Measurements from ENCODE around the gene TRIP13.

The TRIP13 gene

DNA sequence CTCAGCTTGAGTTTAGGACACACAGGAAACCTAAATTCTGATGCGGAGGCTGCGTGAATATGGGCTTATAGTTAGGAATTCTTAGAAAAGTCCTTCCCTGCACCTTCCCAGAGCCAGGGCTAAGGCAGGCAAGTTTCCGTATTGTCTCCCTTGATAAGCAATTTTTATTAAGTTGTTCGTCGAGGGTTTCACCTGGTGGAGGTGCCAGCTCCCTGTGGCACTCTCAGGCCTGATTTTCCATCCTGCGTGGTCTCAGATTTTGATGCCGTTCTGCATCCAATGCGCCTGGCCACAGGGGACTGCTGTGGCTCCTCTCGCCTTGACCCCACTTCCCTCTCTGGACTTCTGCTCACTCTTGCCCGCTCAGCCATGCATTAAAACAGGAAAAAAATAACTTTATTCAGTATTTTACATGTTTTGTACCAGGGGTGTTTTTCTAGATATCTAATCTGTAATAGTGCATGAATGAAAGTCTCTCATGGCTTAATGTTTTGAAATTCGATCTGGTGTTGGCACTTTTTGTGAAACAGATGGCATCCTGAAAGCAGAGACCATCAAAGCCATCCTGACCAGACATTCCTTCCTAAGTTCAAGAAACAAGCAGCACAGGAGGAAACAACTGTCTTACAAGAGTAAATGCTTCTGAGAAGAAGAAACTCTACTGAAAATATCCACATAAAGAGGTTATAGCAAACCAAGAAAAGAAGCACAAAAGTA, 50.7 kb downstream of the TRIP13 start:
- FAIRE-seq, result no peak

DNA sequence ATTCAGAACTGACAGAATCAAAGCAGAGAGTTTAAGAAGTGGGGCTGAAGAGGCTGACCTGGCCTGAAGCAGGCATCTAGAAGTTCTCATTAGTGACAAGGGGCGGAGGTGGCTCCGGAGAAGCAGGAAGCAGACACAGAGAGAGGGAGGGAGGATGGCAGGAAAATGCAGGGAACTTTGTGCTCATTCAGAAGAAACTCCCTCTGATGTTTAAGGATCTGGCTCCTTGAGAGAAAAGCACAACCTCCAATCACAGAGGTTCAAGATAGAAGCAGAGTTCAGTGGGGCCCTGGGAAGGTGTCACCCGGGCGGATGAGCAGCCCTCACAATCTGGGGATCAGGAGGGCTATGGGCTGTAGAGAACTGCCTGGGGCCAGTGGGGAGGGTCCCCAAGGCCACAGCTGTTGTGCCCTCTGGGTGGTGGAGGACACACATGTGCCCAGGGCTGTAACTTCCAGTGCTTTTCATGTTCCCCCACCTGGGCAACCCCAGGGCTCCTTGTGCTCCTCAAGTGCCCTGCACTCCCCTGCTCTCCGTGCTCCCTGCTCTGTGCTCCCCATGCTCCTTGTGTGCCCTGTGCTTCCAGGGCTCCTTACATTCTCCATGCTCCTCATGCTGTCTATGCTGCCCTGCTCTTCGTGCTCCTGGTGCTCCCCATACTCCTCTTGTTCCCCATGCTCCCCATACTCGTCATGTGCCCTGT, 51.4 kb downstream of the TRIP13 start:
- no peak for FAIRE-seq

DNA sequence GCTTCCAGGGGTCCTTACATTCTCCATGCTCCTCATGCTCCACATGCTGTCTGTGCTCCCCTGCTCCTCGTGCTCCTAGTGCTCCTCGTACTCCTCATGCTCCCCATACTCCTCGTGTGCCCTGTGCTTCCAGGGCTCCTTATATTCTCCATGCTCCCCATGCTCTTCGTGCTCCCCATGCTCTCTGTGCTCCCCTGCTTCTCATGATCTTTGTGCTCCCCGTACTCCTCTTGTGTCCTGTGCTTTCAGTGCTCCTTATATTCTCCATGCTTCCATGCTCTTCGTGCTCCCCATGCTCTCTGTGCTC, 51.9 kb downstream of the TRIP13 start:
- no peak for FAIRE-seq

DNA sequence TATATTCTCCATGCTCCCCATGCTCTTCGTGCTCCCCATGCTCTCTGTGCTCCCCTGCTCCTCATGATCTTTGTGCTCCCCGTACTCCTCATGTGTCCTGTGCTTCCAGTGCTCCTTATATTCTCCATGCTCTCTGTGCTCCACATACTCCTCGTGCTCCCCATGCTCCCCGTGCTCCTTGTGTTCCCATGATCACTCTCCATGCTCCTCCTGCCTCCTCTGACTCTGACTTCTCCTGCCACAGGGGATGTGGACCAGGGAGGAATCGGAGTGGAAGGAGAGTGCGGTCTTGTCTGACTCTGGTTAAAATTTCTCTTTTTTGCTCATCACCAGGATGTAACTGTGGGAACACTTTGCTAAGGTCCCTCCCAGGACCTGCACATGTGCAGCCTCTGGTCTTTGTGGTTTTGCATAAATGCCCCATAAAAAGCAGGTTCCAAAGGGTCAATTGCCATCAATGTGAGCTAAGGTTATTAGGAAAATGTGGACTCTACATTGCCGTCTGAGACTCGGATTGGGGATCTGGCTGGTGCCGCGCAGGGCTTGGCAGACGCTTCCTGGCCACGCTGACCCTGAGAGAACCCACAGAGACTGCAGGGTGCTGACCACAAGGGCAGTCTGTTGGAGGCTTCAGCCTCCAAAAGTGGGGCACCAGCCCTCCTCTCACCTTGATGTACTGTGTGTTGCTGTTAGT, 52.5 kb downstream of the TRIP13 start:
- no peak for FAIRE-seq

DNA sequence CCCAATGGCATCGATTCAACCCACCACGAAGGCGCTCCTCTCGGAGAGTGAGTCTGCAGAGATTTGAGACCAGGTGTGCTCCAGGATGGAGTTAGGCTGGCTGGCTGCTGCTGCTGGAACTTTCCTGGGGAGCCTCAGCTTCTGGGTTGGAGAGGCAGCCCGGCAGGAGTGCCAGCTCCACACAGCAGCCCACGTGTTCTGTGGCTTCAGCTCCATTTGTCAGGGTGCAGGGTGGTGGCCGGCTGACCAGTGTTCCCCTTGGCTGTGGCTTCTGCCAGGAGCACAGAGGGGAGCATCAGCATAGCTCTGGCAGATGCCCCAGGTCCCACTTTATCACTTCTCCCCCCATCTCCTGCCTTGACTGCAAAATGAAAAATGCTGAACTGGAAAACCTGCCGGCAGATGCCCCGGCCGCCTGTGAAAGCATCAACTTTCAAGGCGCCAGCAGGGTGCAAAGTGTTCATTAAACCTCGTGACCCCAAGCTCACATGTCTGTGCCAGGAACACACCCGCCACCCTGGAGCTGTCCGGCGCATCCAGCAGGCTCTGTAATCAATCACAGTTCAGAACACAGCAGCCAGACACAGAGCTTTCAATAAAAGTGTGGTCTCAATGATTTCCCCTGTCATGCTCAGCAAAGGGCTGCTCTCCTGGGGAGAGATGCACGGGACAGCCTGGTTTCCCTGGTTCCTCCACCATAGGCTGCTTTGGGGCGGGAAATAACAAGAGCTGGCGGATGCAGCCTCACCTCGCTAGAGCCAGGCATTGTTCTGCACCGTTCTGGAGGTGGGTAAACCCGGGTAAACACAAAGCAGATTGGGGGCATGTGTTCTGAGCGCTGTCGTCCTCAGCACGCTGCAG, 53.2 kb downstream of the TRIP13 start:
- FAIRE-seq, result no peak

DNA sequence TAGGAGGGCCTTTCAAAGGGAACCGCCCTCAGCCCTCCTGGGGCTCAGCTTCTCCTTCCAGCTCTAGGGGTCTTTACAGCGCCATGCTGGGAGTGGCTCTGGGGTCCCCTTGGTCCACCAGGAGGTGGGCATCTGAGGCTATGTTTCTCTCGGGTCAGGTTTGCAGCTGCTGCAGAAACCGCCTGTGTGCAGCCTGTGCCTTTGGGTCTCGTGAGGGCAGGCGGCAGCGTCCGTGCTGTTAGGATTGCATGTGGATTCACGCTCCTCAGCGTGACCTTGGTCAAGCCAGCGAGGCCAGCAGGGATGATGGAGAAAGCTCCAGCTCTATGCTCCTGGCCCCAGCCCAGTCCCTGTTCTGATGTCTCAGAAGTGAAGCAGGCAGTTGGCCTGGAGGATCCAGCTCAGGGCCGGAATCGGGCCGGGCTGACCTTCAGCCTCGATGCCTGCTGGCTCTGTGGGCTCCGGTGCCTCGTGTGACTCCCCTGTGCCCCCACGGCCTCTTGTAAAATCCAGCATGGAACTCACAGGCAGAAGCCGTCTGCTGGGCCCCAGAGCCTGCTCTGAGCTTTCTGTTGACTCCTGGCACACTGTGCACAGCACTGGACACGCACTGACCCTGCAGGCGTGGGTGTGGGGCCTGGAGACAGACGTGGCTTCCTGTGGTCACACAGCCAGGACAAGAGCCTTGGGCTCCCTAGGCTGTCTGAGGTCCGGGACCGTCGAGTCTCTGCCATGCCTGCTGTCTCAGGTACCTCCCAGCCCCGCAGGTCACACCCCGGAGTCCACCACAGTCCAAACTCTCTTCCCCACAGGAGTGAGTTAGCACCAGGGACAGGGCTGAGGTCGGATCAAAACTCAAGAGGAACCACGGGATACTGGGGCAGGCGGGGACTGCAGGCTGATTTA, 54.3 kb downstream of the TRIP13 start:
- no peak for FAIRE-seq

DNA sequence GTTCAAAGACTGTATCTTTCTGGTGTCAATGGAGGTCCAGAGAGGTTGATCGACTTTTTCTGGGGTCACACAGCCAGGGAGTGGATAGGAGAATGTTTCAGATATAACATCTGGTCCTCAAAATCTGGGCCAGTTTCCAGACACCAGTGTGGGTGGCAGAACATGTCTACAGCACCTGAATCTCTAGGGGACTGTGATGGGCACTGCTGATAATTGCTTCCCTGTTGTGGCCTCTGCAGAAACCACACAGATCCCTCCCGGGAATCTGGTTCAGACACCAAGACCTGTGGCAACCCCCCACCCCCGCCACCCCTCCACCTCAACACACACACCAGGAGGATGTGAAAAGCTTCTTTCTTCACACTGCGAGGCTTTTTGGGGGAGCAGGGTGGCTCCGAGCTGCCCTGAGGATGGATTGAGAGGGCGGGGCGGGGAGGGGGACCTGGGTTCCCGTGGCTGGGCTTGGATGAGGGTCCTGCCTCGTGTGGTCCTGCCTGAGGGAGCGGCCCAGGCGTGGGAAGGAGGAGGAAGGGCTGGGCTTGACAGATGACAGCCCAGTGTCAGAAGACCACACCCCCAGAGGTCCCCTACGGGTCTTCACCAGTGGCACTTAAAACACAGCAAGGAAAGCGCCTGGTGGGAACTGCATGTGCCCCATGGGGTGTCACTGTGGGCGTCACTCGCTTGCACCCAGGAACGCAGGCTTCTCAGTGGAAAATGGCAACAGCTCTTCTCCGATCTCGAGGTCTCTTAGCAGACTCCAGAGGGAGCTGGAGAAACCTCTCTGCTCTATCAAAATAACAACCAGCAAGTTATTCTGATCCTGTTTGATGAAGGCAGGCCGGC, 55.2 kb downstream of the TRIP13 start:
- FAIRE-seq, result no peak

DNA sequence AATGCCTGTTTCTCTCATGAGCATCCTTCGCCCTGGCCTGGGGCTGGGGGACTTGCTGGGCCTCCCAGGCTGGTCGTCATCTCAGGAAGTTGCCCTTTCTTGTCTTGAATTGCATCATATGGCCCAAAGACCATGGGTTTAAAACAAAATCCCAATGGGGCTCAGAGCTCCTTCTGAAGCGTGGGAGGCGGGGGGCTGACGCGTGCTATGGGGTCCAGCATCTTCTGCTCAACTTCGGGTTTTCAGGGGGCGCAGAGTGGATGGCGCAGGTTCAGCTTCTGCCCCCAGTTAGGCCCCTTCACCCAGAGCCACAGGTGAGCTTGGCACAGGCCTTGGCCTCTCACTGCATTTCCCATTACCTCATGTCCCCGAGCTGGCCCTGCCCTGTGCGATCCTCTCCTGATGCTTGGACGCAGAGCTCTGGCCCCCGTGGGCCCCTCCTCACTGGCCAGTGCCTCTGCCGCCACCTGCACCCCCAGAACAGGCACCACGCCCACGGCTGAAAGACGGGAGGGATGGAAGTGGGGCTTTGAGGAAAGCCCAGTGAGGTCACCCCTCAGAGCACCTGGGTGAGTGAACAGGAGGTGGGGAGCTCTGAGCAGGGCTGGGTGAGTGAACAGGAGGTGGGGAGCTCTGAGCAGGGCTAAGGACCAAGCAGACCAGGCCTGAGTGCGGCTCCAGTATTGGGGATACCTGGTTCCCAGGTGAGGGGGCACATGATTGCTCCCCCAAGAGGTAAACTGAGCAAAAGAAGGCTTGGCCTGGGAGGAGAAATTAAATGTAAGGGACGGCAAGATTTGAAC, 56.0 kb downstream of the TRIP13 start:
- no peak for FAIRE-seq

DNA sequence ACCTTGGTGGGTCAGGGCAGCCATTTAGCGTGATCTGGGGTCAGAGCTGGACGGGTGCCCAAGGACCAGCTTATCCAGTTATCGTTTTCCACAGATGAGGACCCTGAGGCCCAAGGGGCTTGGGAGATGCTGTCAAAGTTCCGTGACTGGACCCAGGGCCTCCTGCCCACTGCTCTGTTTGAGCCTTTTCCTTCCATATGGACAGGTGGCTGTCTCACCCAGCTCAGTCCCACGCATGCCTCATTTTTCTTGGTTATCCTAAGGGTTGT, 56.5 kb downstream of the TRIP13 start:
- no peak for FAIRE-seq

DNA sequence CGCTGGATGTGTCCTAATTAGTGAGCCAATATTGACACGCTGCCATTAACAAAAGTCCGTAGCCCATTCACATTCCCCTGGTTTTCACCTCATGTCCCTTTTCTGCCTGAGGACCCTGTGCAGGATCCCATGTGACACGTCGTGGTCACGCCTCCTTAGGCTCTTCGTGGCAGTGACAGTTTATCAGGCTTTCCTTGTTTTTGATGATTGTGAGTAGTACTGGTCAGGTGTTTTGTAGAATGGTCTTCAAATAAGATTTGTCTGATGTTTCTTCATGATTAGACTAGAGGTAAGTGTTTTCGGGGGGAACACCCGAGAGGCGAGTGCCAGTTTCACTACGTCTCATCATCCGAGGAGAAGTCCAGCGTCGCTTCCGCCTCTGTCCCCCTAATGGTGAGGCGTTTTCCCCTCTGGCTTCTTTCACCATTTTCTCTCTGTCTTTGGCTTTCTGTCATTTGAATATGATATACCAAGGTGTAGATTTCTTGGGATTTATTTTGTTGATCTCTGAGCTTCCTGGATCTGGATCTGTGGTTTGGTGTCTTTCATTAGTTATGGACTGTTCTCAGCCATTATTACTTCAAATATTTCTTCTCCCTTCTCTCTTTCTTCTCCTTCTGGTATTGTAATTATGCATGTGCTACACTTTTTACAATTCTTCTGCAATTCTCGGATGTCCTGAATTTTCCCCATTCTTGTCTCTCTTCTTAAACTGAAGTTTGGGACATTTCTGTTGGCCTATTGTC, 57.3 kb downstream of the TRIP13 start:
- FAIRE-seq, result no peak

DNA sequence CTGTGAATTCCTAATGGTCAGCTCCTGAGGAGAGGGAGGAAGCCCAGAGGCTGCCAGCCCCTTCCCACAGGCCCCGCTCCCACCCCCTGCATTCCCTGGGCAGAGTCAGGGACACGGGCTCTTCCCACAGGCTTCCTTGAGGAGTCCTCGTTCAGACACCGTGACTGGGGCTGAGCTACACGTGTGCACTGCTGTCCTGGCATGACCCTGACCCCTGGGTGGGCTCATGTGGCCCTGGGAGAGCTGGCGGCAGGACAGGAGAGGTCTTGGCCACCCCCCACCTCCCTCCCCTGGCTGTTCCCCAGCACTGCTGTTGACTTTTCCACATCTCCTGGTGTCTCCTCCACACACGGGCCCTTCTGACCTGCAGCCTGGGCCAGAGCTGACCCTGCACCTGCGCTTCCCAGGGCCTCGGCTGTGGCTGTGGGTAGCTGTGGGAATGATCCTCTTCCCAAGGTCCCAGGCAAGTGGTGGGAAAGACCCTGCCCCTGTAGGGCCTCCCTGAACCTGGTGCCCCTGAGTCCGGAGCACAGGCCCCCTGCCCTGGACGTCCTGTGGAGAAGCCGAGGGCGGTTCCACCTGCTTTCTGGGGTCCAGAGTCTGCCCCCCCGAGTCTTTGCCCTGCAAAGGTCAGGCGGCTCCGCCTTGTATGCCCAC, 59.4 kb downstream of the TRIP13 start:
- FAIRE-seq, result no peak

DNA sequence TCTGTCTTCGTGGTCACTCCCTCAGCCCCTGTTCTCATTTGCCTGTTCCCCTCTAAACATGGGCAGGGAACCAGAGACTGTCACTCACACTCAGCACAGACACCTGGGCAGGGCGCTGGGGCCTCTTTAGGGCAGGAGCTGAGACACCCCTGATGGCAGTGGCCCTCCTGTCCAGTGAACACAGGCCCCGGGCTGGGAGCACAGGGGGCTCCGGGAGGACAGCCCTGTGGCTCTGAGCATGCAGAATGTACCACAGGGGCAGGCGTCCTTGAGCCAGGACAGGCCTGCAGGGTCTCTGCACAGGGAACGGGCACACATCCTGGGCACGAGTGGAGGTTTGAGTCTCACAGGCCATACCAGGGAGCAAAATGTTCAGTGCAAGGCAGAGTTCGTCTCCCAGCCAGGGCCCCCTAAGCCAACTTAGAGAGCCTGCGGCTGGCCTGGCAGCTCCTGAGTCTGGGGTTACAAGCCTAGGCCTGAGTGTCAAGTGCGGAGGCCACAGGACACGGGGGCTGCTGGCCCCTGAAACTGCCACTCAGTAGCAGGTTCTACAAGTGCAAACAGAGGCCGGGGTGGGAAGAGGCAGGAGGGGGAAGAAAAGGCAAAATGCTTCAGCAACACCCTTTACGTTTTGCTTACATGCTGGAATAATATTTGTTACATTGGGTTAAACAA, 60.0 kb downstream of the TRIP13 start:
- no peak for FAIRE-seq

DNA sequence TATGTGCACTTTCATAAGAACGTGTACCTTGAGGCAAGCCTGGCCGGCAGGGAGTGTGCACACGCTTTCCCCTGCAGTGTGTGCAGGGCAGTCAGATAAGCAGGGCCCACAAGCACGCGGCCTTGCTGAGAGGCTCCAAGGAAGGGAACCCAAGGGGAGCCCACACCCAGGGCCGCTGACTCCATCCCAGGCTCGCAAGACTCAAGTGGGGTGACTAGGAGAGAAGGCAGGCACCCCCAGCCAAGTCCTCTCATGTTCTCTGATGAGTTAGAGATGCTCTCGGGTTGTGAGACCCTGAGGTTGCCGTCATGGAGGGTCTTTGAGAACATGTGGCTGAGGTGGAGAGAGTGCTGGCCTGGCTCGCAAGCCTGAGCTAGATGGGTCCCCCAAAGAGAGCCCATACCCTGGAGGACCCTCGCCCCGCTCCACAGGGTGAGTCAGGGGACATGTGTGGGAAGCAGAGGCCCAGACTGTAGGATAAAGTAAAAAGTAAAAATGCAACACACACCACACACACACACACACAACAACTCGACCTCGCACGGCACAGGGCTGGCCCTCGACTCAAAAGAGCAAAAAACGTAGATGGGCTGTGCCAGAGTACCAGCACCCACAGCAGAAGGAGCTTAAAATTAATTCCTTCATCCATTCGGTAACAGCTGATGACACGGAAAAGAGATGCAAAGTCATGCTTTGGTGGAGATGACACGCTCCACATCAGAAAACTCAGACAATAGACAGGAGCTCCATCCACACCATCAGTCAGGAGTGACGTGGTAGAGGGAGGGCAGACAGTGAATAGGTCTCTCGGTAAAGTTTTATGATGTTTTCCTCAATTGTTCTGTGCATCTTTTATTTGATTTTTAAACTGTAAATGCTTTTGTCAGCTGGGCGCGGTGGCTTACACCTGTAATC, 61.1 kb downstream of the TRIP13 start:
- FAIRE-seq, result no peak

DNA sequence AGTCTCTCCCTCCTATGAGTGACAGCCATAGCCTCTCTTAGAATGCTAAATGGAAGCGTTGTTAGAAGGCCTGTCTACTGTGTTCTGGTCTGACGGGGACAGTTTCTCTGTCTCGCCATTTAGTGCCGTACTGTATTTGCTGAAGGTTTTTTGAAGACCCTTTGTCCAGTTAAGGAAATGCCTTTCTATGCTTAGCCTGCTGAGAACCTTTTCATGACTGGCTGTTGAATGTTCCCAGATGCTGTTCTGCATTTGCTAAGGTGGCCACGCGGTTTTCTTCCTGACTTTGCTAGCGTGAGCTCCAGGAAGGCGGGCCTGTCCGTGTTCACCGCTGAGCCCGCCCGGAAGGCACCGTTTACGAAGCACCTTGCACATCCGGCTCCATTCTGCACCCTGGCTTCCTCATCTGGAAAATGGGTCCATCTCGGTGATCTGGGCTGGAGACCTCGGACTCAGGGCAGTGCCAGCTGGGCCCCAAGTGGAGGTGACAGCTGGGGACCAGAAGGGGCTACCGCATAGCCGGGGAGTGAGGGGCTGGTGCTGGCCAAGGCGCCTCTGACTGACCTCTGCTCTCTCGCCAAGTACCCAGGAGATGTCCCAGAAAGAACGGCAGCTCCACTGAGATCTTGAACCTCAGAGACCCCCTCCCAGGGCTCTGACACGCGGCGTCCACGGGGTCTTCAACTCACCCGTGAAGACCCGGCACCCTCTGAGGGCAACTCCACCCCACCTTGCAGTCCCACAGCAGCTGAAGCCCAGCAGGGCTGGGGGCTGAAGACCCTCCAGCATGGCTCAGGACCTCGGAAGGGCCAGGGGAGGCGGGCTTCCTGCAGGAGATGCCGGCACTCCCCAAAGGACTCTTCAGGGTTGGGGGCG, 63.4 kb downstream of the TRIP13 start:
- FAIRE-seq, result no peak

DNA sequence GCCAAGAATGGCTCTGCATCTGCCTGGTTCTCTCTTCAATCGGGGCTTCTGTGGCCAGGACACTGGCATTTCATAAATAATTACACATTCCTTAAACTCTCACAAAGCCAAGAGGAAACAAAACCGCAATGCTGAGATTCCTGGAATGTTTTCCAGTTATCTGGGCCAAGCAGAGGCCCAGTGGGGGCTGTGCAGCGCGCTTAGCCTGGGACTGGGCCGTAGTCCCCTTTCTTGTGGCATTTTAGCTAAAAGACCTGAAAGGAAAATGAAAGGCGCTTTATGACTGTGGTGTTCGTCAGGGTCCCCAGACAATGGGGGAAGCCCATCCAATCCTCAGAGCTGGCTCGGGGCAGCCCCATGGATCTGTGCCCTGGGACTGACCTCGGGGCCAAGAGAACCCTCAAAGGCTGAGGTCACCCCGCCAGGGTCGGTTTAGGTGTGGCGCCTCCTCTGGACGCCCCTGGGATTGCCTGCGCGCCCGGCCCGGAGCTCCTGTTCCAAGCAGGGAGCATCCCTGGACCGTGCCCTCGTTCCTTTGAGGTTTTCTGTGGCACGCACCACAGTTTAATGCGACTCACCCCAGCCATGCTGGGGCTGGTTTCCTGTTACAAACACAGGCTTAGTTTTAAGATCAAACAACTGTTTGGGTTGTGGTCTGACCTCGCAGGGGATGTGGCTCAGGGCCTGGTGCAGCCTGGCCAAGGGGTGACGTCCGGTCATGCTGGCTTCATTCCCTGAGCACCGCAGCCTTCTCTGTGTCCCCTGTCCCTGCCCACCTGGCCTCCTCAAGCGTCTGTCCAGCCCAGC, 64.5 kb downstream of the TRIP13 start:
- no peak for FAIRE-seq
